CD1c-positive myeloid dendritic cell (primary cell): ENCODE results near the gene USP17L17.
A peak's percentile ranks its signal among the peaks of the same experiment; 100 is the strongest.
"Not testable (repeated sequence)": the region's sequence is repeated elsewhere in the genome, so short reads cannot be mapped to it uniquely, and the experiment has no call there.

Experiments used
- DNase-seq: peaks from one replicate; pipeline ENCODE4 v3.0.0-alpha.2; 2016; ENCODE audit errors: extremely low spot score

Gene USP17L17

GRCh38 chr4:9243579-9243978, at the start of gene USP17L17:
Gene USP17L17 (plus strand): TSS chr4:9243879. CDS start chr4:9243879, 0 bp downstream.
- not testable (repeated sequence) for DNase-seq

GRCh38 chr4:9210357-9210756, 33.3 kb upstream of the USP17L17 start, which contains the start of gene USP17L10:
Gene USP17L10 (plus strand): TSS chr4:9210657. CDS start chr4:9210657, 0 bp downstream.
- not testable (repeated sequence) for DNase-seq

GRCh38 chr4:9214701-9215100, 29.0 kb upstream of the USP17L17 start:
- DNase-seq: not testable (repeated sequence)

GRCh38 chr4:9215105-9215504, 28.6 kb upstream of the USP17L17 start, which contains the start of gene USP17L11:
Gene USP17L11 (plus strand): TSS chr4:9215405. CDS start chr4:9215405, 0 bp downstream.
- DNase-seq: not testable (repeated sequence)

- not testable (repeated sequence) for DNase-seq
Observed at GRCh38 chr4:9219852-9220251, 23.8 kb upstream of the USP17L17 start, which contains the start of gene USP17L12. Gene USP17L12 (plus strand): TSS chr4:9220152. CDS start chr4:9220152, 0 bp downstream.

- not testable (repeated sequence) for DNase-seq
Observed at GRCh38 chr4:9224596-9224995, 19.1 kb upstream of the USP17L17 start, which contains the start of gene USP17L13. Gene USP17L13 (plus strand): TSS chr4:9224896. CDS start chr4:9224896, 0 bp downstream.

GRCh38 chr4:9230249-9230648, 13.4 kb upstream of the USP17L17 start:
- not testable (repeated sequence) for DNase-seq

GRCh38 chr4:9234085-9234484, 9.6 kb upstream of the USP17L17 start, which contains the start of gene USP17L15:
Gene USP17L15 (plus strand): TSS chr4:9234385. CDS start chr4:9234385, 0 bp downstream.
- DNase-seq: not testable (repeated sequence)

GRCh38 chr4:9238461-9238860, 5.2 kb upstream of the USP17L17 start:
- DNase-seq: not testable (repeated sequence)

GRCh38 chr4:9247953-9248680, 4.4 kb downstream of the USP17L17 start, which contains the start of gene USP17L18:
Gene USP17L18 (plus strand): TSS chr4:9248630. CDS start chr4:9248630, 0 bp downstream.
- peak; percentile 0 for DNase-seq

- DNase-seq: not testable (repeated sequence)
Observed at GRCh38 chr4:9253078-9253477, 9.4 kb downstream of the USP17L17 start, which contains the start of gene USP17L19. Gene USP17L19 (plus strand): TSS chr4:9253378. CDS start chr4:9253378, 0 bp downstream.

GRCh38 chr4:9257824-9258223, 14.1 kb downstream of the USP17L17 start, which contains the start of gene USP17L20:
Gene USP17L20 (plus strand): TSS chr4:9258124. CDS start chr4:9258124, 0 bp downstream.
- DNase-seq: not testable (repeated sequence)

GRCh38 chr4:9262572-9262971, 18.9 kb downstream of the USP17L17 start, which contains the start of gene USP17L21:
Gene USP17L21 (plus strand): TSS chr4:9262872. CDS start chr4:9262872, 0 bp downstream.
- not testable (repeated sequence) for DNase-seq

- DNase-seq: not testable (repeated sequence)
Observed at GRCh38 chr4:9267319-9267718, 23.6 kb downstream of the USP17L17 start, which contains the start of gene USP17L22. Gene USP17L22 (plus strand): TSS chr4:9267619. CDS start chr4:9267619, 0 bp downstream.

- not testable (repeated sequence) for DNase-seq
Observed at GRCh38 chr4:9271719-9272118, 28.0 kb downstream of the USP17L17 start.
